WTC11 (cell line): ENCODE measurements around the gene OGDH. TPM values are rescaled to one million over a fixed set of nuclear protein-coding genes. Genes with fewer than 3 reads are reported as not detected.

ENCODE experiments used
- ATAC-seq: fragments of 200-7000 bp; cut with Tn5 transposase; 2 replicates; pipeline ENCODE4 v1.10.0; 2021; ENCODE audit warnings: mild to moderate bottlenecking, moderate library complexity
- CTCF ChIA-PET: fragments of 300-600 bp; sonication (Branson Sonifier 250); formaldehyde crosslinking; loops from one replicate; lab custom pipeline; 2021; ENCODE audit warnings: antibody characterized with exemption; lab: Charles Lee
- POLR2A ChIA-PET: fragments of 350-600 bp; sonication (Branson Sonifier 250); formaldehyde crosslinking; loops from one replicate; lab custom pipeline; 2021; ENCODE audit warnings: antibody characterized with exemption; lab: Charles Lee
- DNase-seq: peaks from one replicate; pipeline ENCODE4 v3.0.0; 2021; ENCODE audit warnings: low spot score
- H3K27ac Mint-ChIP-seq: 2 replicates; pipeline ENCODE4 v1.8.0; 2021; ENCODE audit warnings: mixed read lengths
- H3K27me3 Mint-ChIP-seq: 2 replicates; pipeline ENCODE4 v1.8.0; 2021; ENCODE audit warnings: low read depth, mild to moderate bottlenecking, moderate library complexity, mixed read lengths
- H3K36me3 Mint-ChIP-seq: 2 replicates; pipeline ENCODE4 v1.8.0; 2021; ENCODE audit warnings: mixed read lengths
- H3K4me1 Mint-ChIP-seq: 2 replicates; pipeline ENCODE4 v1.8.0; 2022; ENCODE audit warnings: mixed read lengths
- H3K4me3 Mint-ChIP-seq: 2 replicates; pipeline ENCODE4 v1.8.0; 2021; ENCODE audit warnings: mild to moderate bottlenecking, moderate library complexity, mixed read lengths
- H3K9me3 Mint-ChIP-seq: 2 replicates; pipeline ENCODE4 v1.8.0; 2021; ENCODE audit warnings: mixed read lengths
- ATF1 ChIP-seq: sonication (generic); formaldehyde crosslinking; IDR thresholded peaks from 2 replicates; pipeline ENCODE4 v1.8.1; 2023; ENCODE audit warnings: mild to moderate bottlenecking, moderate library complexity, missing genetic modification reagents
- CREB1 ChIP-seq: sonication (generic); formaldehyde crosslinking; IDR thresholded peaks from 2 replicates; pipeline ENCODE4 v1.8.0; 2023; ENCODE audit warnings: mild to moderate bottlenecking, missing genetic modification reagents
- ETV6 ChIP-seq: sonication (generic); formaldehyde crosslinking; IDR thresholded peaks from 2 replicates; pipeline ENCODE4 v1.8.1; 2022; ENCODE audit warnings: mild to moderate bottlenecking, missing genetic modification reagents
- FOXJ3 ChIP-seq: sonication (generic); formaldehyde crosslinking; IDR thresholded peaks from 2 replicates; pipeline ENCODE4 v1.9.0; 2021; ENCODE audit warnings: missing genetic modification reagents, mild to moderate bottlenecking, borderline replicate concordance
- KAT7 ChIP-seq: sonication (generic); formaldehyde crosslinking; IDR thresholded peaks from 2 replicates; pipeline ENCODE4 v1.8.1; 2023; ENCODE audit warnings: missing genetic modification reagents, mild to moderate bottlenecking, borderline replicate concordance
- NR3C1 ChIP-seq: sonication (generic); formaldehyde crosslinking; conservative IDR thresholded peaks from 2 replicates; pipeline ENCODE4 v1.8.1; 2023; ENCODE audit warnings: low read depth, mild to moderate bottlenecking, missing genetic modification reagents
- PRDM15 ChIP-seq: sonication (generic); formaldehyde crosslinking; IDR thresholded peaks from 2 replicates; pipeline ENCODE4 v1.8.0; 2022; ENCODE audit warnings: missing genetic modification reagents
- TEAD1 ChIP-seq: sonication (generic); formaldehyde crosslinking; IDR thresholded peaks from 2 replicates; pipeline ENCODE4 v1.8.0; 2022; ENCODE audit warnings: mild to moderate bottlenecking, missing genetic modification reagents
- ZNF396 ChIP-seq: fragments of 250-450 bp; sonication (Bioruptor Pico); IDR thresholded peaks from 2 replicates; pipeline ENCODE4 v1.8.0; 2021; ENCODE audit warnings: mild to moderate bottlenecking, moderate library complexity, borderline replicate concordance
- total RNA-seq: library from RNA; stranded (reverse); gene quantifications from 3 replicates; pipeline ENCODE4 v1.2.3, GENCODE V29; 2021
- TF ChIP-seq, protein P1 (sequence below): sonication (generic); formaldehyde crosslinking; IDR thresholded peaks from 2 replicates; pipeline ENCODE4 v1.8.1; 2023; ENCODE audit warnings: mild to moderate bottlenecking, missing genetic modification reagents, borderline replicate concordance
- TF ChIP-seq, protein P2 (sequence below): sonication (generic); formaldehyde crosslinking; IDR thresholded peaks from 2 replicates; pipeline ENCODE4 v1.8.1; 2023; ENCODE audit warnings: mild to moderate bottlenecking, missing genetic modification reagents, moderate library complexity
- TF ChIP-seq, protein P3 (sequence below): sonication (generic); formaldehyde crosslinking; IDR thresholded peaks from 2 replicates; pipeline ENCODE4 v1.8.0; 2022; ENCODE audit warnings: mild to moderate bottlenecking, missing genetic modification reagents
- TF ChIP-seq, protein P4 (sequence below): sonication (generic); formaldehyde crosslinking; IDR thresholded peaks from 2 replicates; pipeline ENCODE4 v1.8.1; 2023; ENCODE audit warnings: mild to moderate bottlenecking, missing genetic modification reagents, moderate library complexity
- TF ChIP-seq, protein P5 (sequence below): sonication (generic); formaldehyde crosslinking; IDR thresholded peaks from 2 replicates; pipeline ENCODE4 v1.8.0; 2023; ENCODE audit warnings: mild to moderate bottlenecking, missing genetic modification reagents

The OGDH gene
- total RNA-seq, 1 experiment from 2014 or later: 79.6 TPM

GRCh38 chr7:44581879-44582603 lies 24.4 kb upstream of the OGDH start, which contains the start of gene TMED4 (continued):
- TF ChIP-seq, protein P1, sequence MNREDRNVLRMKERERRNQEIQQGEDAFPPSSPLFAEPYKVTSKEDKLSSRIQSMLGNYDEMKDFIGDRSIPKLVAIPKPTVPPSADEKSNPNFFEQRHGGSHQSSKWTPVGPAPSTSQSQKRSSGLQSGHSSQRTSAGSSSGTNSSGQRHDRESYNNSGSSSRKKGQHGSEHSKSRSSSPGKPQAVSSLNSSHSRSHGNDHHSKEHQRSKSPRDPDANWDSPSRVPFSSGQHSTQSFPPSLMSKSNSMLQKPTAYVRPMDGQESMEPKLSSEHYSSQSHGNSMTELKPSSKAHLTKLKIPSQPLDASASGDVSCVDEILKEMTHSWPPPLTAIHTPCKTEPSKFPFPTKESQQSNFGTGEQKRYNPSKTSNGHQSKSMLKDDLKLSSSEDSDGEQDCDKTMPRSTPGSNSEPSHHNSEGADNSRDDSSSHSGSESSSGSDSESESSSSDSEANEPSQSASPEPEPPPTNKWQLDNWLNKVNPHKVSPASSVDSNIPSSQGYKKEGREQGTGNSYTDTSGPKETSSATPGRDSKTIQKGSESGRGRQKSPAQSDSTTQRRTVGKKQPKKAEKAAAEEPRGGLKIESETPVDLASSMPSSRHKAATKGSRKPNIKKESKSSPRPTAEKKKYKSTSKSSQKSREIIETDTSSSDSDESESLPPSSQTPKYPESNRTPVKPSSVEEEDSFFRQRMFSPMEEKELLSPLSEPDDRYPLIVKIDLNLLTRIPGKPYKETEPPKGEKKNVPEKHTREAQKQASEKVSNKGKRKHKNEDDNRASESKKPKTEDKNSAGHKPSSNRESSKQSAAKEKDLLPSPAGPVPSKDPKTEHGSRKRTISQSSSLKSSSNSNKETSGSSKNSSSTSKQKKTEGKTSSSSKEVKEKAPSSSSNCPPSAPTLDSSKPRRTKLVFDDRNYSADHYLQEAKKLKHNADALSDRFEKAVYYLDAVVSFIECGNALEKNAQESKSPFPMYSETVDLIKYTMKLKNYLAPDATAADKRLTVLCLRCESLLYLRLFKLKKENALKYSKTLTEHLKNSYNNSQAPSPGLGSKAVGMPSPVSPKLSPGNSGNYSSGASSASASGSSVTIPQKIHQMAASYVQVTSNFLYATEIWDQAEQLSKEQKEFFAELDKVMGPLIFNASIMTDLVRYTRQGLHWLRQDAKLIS: 0 out of 2 replicates have a peak, but pooled peaks have one; percentile 34
- TF ChIP-seq, all 79 proteins: peak for 21

GRCh38 chr7:44583146-44583865 lies 23.1 kb upstream of the OGDH start:
- POLR2A ChIA-PET: interaction anchor here (0.6 to 1.8 kb wide), 5 partner anchors 9 to 265 kb away, joined by 3 to 11 read pairs (median 7); partner anchors contain the start of genes DDX56, H2AZ2, NUDCD3 and OGDH
- CTCF ChIA-PET: interaction anchor here (1.7 kb wide), 2 partner anchors 18 to 264 kb away, joined by 6 to 14 read pairs; partner anchors contain the start of gene H2AZ2
- peaks cover 13% of the 10 kb centered on the region for H3K4me1 Mint-ChIP-seq
- no peak for DNase-seq
- H3K27me3 Mint-ChIP-seq: no peaks in the 10 kb centered on the region
- H3K27ac Mint-ChIP-seq: peak overlapping the region; percentile 98
- no peak for ATAC-seq
- peaks cover 21% of the 10 kb centered on the region for H3K36me3 Mint-ChIP-seq
- peak overlapping the region; percentile 92 for H3K4me3 Mint-ChIP-seq
- H3K9me3 Mint-ChIP-seq: no peaks in the 10 kb centered on the region
- no peak for TF ChIP-seq NR3C1 (CRISPR knock-in tag)
- TF ChIP-seq ETV6 (CRISPR knock-in tag): no peak
- TF ChIP-seq TEAD1 (CRISPR knock-in tag): no peak
- TF ChIP-seq FOXJ3: no peak
- TF ChIP-seq, protein P2, sequence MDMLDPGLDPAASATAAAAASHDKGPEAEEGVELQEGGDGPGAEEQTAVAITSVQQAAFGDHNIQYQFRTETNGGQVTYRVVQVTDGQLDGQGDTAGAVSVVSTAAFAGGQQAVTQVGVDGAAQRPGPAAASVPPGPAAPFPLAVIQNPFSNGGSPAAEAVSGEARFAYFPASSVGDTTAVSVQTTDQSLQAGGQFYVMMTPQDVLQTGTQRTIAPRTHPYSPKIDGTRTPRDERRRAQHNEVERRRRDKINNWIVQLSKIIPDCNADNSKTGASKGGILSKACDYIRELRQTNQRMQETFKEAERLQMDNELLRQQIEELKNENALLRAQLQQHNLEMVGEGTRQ (CRISPR knock-in tag): no peak
- TF ChIP-seq KAT7: no peak
- no peak for TF ChIP-seq ZNF396 (CRISPR knock-in tag)
- no peak for TF ChIP-seq ATF1 (CRISPR knock-in tag)
- TF ChIP-seq, protein P1: no peak
- TF ChIP-seq, protein P3, sequence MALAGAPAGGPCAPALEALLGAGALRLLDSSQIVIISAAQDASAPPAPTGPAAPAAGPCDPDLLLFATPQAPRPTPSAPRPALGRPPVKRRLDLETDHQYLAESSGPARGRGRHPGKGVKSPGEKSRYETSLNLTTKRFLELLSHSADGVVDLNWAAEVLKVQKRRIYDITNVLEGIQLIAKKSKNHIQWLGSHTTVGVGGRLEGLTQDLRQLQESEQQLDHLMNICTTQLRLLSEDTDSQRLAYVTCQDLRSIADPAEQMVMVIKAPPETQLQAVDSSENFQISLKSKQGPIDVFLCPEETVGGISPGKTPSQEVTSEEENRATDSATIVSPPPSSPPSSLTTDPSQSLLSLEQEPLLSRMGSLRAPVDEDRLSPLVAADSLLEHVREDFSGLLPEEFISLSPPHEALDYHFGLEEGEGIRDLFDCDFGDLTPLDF: no peak
- TF ChIP-seq, protein P4, sequence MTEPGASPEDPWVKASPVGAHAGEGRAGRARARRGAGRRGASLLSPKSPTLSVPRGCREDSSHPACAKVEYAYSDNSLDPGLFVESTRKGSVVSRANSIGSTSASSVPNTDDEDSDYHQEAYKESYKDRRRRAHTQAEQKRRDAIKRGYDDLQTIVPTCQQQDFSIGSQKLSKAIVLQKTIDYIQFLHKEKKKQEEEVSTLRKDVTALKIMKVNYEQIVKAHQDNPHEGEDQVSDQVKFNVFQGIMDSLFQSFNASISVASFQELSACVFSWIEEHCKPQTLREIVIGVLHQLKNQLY (CRISPR knock-in tag): no peak
- no peak for TF ChIP-seq CREB1 (CRISPR knock-in tag)
- TF ChIP-seq, protein P5, sequence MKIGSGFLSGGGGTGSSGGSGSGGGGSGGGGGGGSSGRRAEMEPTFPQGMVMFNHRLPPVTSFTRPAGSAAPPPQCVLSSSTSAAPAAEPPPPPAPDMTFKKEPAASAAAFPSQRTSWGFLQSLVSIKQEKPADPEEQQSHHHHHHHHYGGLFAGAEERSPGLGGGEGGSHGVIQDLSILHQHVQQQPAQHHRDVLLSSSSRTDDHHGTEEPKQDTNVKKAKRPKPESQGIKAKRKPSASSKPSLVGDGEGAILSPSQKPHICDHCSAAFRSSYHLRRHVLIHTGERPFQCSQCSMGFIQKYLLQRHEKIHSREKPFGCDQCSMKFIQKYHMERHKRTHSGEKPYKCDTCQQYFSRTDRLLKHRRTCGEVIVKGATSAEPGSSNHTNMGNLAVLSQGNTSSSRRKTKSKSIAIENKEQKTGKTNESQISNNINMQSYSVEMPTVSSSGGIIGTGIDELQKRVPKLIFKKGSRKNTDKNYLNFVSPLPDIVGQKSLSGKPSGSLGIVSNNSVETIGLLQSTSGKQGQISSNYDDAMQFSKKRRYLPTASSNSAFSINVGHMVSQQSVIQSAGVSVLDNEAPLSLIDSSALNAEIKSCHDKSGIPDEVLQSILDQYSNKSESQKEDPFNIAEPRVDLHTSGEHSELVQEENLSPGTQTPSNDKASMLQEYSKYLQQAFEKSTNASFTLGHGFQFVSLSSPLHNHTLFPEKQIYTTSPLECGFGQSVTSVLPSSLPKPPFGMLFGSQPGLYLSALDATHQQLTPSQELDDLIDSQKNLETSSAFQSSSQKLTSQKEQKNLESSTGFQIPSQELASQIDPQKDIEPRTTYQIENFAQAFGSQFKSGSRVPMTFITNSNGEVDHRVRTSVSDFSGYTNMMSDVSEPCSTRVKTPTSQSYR (CRISPR knock-in tag): no peak
- TF ChIP-seq PRDM15 (CRISPR knock-in tag): no peak
